Gastroesophageal sphincter (tissue), 3 donors: Measurements from ENCODE around the gene DNAAF1.

Experiments used
- CTCF ChIP-seq, 4 experiments: fragments of 200-600 bp in 2 of 4; fragments of 450-650 bp in 2 of 4; sonication (generic) in 1 of 4; IDR thresholded peaks; one replicate each; pipeline ENCODE4 v1.5.1; 2017 to 2019; ENCODE audit warnings: antibody characterized with exemption in 4 of 4, mild to moderate bottlenecking in 2 of 4, moderate library complexity in 2 of 4
- EP300 ChIP-seq: sonication (generic); formaldehyde crosslinking; IDR thresholded peaks from one replicate; pipeline ENCODE4 v1.6.1; 2017; ENCODE audit warnings: antibody characterized with exemption, mild to moderate bottlenecking
- POLR2A ChIP-seq, 2 donors: fragments of 450-650 bp; IDR thresholded peaks; one replicate each; pipeline ENCODE4 v1.6.1; 2017; ENCODE audit warnings: antibody characterized with exemption in 2 of 2, mild to moderate bottlenecking in 2 of 2, moderate library complexity in 1 of 2
- POLR2AphosphoS5 ChIP-seq: sonication (generic); formaldehyde crosslinking; IDR thresholded peaks from one replicate; pipeline ENCODE4 v1.6.1; 2017; ENCODE audit warnings: antibody characterized with exemption

- TF ChIP-seq EP300 (no peak), POLR2AphosphoS5 (no peak), CTCF (IDR thresholded peaks at IDR 0.05) (no peak), POLR2A (IDR thresholded peaks at IDR 0.05) (no peak)
Observed at GRCh38 chr16:84225126-84225525, 80.0 kb downstream of the DNAAF1 start.
